Neuron (in vitro differentiated cells): ENCODE measurements around the gene CPLX3.
"Not testable (repeated sequence)": the region's sequence is repeated elsewhere in the genome, so short reads cannot be mapped to it uniquely, and the experiment has no call there.

Experiments used
- H2AFZ ChIP-seq: one replicate; pipeline ENCODE4 v1.6.1; 2013; ENCODE audit warnings: low read depth, mild to moderate bottlenecking, inconsistent platforms, low read length, moderate library complexity
- H3K27me3 ChIP-seq: one replicate; pipeline ENCODE4 v1.6.1; 2013; ENCODE audit warnings: low read length; ENCODE audit not compliant: insufficient read depth
- H3K36me3 ChIP-seq: one replicate; pipeline ENCODE4 v1.6.1; 2013; ENCODE audit warnings: low read length; ENCODE audit not compliant: insufficient read depth
- H3K4me1 ChIP-seq: one replicate; pipeline ENCODE4 v1.6.1; 2013; ENCODE audit warnings: low read length; ENCODE audit not compliant: insufficient read depth
- H3K4me3 ChIP-seq: 2 replicates; pipeline ENCODE4 v1.5.1; 2013; ENCODE audit warnings: mild to moderate bottlenecking, low read length, moderate library complexity
- H3K9me3 ChIP-seq: one replicate; pipeline ENCODE4 v1.6.1; 2013; ENCODE audit warnings: low read length

CPLX3 gene

GRCh38 chr15:74784426-74785193 lies 41.8 kb upstream of the CPLX3 start:
- H3K4me3 ChIP-seq: no peak overlapping the region
- peaks cover 46% of the 10 kb centered on the region for H3K4me1 ChIP-seq
- no peaks in the 10 kb centered on the region for H3K36me3 ChIP-seq
- H2AFZ ChIP-seq: no peak overlapping the region
- H3K27me3 ChIP-seq: no peaks in the 10 kb centered on the region
- H3K9me3 ChIP-seq: no peaks in the 10 kb centered on the region

- Histone ChIP-seq H3K36me3 (no peaks in the 10 kb centered on the region), H3K4me1 (peaks cover 45% of the 10 kb centered on the region), H3K4me3 (no peak overlapping the region), H3K27me3 (no peaks in the 10 kb centered on the region), H3K9me3 (no peaks in the 10 kb centered on the region), H2AFZ (no peak overlapping the region)
Measured at GRCh38 chr15:74785194-74786032, 41.0 kb upstream of the CPLX3 start.

- not testable (repeated sequence) for H3K27me3 ChIP-seq, H3K36me3 ChIP-seq, H2AFZ ChIP-seq, H3K9me3 ChIP-seq, H3K4me3 ChIP-seq
- H3K4me1 ChIP-seq: peaks cover 39% of the 10 kb centered on the region
Measured at GRCh38 chr15:74786081-74786480, 40.3 kb upstream of the CPLX3 start.

- Histone ChIP-seq H3K4me1 (peaks cover 33% of the 10 kb centered on the region), H3K27me3 (no peaks in the 10 kb centered on the region), H3K4me3 (no peak overlapping the region), H2AFZ (no peak overlapping the region), H3K36me3 (no peaks in the 10 kb centered on the region), H3K9me3 (no peaks in the 10 kb centered on the region)
Measured at GRCh38 chr15:74786551-74787165, 39.8 kb upstream of the CPLX3 start.

- H3K36me3 ChIP-seq: no peaks in the 10 kb centered on the region
- no peak overlapping the region for H3K4me3 ChIP-seq
- H2AFZ ChIP-seq: no peak overlapping the region
- H3K9me3 ChIP-seq: no peaks in the 10 kb centered on the region
- no peaks in the 10 kb centered on the region for H3K27me3 ChIP-seq
- H3K4me1 ChIP-seq: peaks cover 35% of the 10 kb centered on the region
Measured at GRCh38 chr15:74787251-74788041, 39.0 kb upstream of the CPLX3 start.

- Histone ChIP-seq H2AFZ (no peak overlapping the region), H3K4me3 (no peak overlapping the region), H3K9me3 (no peaks in the 10 kb centered on the region), H3K27me3 (no peaks in the 10 kb centered on the region), H3K36me3 (no peaks in the 10 kb centered on the region), H3K4me1 (peaks cover 35% of the 10 kb centered on the region)
Measured at GRCh38 chr15:74788042-74788682, 38.3 kb upstream of the CPLX3 start.

GRCh38 chr15:74788683-74789151 lies 37.7 kb upstream of the CPLX3 start:
- H3K4me1 ChIP-seq: peaks cover 33% of the 10 kb centered on the region
- no peak overlapping the region for H2AFZ ChIP-seq
- no peaks in the 10 kb centered on the region for H3K27me3 ChIP-seq
- H3K9me3 ChIP-seq: no peaks in the 10 kb centered on the region
- no peak overlapping the region for H3K4me3 ChIP-seq
- H3K36me3 ChIP-seq: no peaks in the 10 kb centered on the region

GRCh38 chr15:74789171-74789631 lies 37.2 kb upstream of the CPLX3 start:
- H2AFZ ChIP-seq: no peak overlapping the region
- no peaks in the 10 kb centered on the region for H3K36me3 ChIP-seq
- H3K27me3 ChIP-seq: no peaks in the 10 kb centered on the region
- H3K4me1 ChIP-seq: peaks cover 28% of the 10 kb centered on the region
- no peak overlapping the region for H3K4me3 ChIP-seq
- no peaks in the 10 kb centered on the region for H3K9me3 ChIP-seq

- Histone ChIP-seq H3K4me3 (no peak overlapping the region), H3K4me1 (peaks cover 26% of the 10 kb centered on the region), H3K36me3 (no peaks in the 10 kb centered on the region), H3K9me3 (no peaks in the 10 kb centered on the region), H3K27me3 (no peaks in the 10 kb centered on the region), H2AFZ (no peak overlapping the region)
Measured at GRCh38 chr15:74789741-74790079, 36.7 kb upstream of the CPLX3 start.

- peaks cover 21% of the 10 kb centered on the region for H3K4me1 ChIP-seq
- H3K4me3 ChIP-seq: no peak overlapping the region
- H3K36me3 ChIP-seq: no peaks in the 10 kb centered on the region
- no peaks in the 10 kb centered on the region for H3K27me3 ChIP-seq
- H3K9me3 ChIP-seq: no peaks in the 10 kb centered on the region
- H2AFZ ChIP-seq: no peak overlapping the region
Measured at GRCh38 chr15:74790080-74790916, 36.1 kb upstream of the CPLX3 start.

- no peaks in the 10 kb centered on the region for H3K36me3 ChIP-seq
- H3K9me3 ChIP-seq: no peaks in the 10 kb centered on the region
- no peak overlapping the region for H2AFZ ChIP-seq
- peaks cover 21% of the 10 kb centered on the region for H3K4me1 ChIP-seq
- no peak overlapping the region for H3K4me3 ChIP-seq
- H3K27me3 ChIP-seq: no peaks in the 10 kb centered on the region
Measured at GRCh38 chr15:74791007-74791406, 35.4 kb upstream of the CPLX3 start.

GRCh38 chr15:74791667-74792066 lies 34.8 kb upstream of the CPLX3 start:
- H3K4me3 ChIP-seq: no peak overlapping the region
- no peaks in the 10 kb centered on the region for H3K9me3 ChIP-seq
- H2AFZ ChIP-seq: no peak overlapping the region
- peaks cover 21% of the 10 kb centered on the region for H3K4me1 ChIP-seq
- H3K36me3 ChIP-seq: no peaks in the 10 kb centered on the region
- no peaks in the 10 kb centered on the region for H3K27me3 ChIP-seq
